AML-193 (cell line): ENCODE results near the gene HEATR9.

ENCODE experiments used
- DNase-seq, 2 experiments: peaks; one replicate each; lab custom pipeline; 2025; lab: John Stamatoyannopoulos, UW

The HEATR9 gene

GRCh38 chr17:35864853-35865252 lies 3.8 kb downstream of the HEATR9 start:
- DNase-seq = no peak

- no peak for DNase-seq
Measured at GRCh38 chr17:35856603-35857002, 12.1 kb downstream of the HEATR9 start.

GRCh38 chr17:35855965-35856364 lies 12.7 kb downstream of the HEATR9 start:
- no peak for DNase-seq

- peak; percentile 79 to 86 for DNase-seq
Measured at GRCh38 chr17:35849469-35850348, 19.0 kb downstream of the HEATR9 start.

GRCh38 chr17:35847633-35848373 lies 20.9 kb downstream of the HEATR9 start:
- DNase-seq = no peak

- no peak for DNase-seq
Measured at GRCh38 chr17:35847006-35847405, 21.7 kb downstream of the HEATR9 start.

- DNase-seq = no peak
Measured at GRCh38 chr17:35846055-35846809, 22.5 kb downstream of the HEATR9 start.

- no peak for DNase-seq
Measured at GRCh38 chr17:35844547-35844946, 24.1 kb downstream of the HEATR9 start.

GRCh38 chr17:35843698-35844097 lies 25.0 kb downstream of the HEATR9 start:
- DNase-seq = no peak

- DNase-seq = no peak
Measured at GRCh38 chr17:35842239-35842638, 26.5 kb downstream of the HEATR9 start.

GRCh38 chr17:35841505-35841904 lies 27.2 kb downstream of the HEATR9 start:
- no peak for DNase-seq

- DNase-seq = no peak
Measured at GRCh38 chr17:35841101-35841500, 27.6 kb downstream of the HEATR9 start.

- DNase-seq = no peak
Measured at GRCh38 chr17:35825206-35825605, 43.5 kb downstream of the HEATR9 start.

GRCh38 chr17:35821308-35821707 lies 47.4 kb downstream of the HEATR9 start:
- no peak for DNase-seq

GRCh38 chr17:35819455-35819854 lies 49.2 kb downstream of the HEATR9 start:
- no peak for DNase-seq

- no peak for DNase-seq
Measured at GRCh38 chr17:35817196-35817595, 51.5 kb downstream of the HEATR9 start.

- no peak for DNase-seq
Measured at GRCh38 chr17:35816723-35817122, 52.0 kb downstream of the HEATR9 start.

GRCh38 chr17:35812456-35812855 lies 56.2 kb downstream of the HEATR9 start:
- no peak for DNase-seq

- DNase-seq = no peak
Measured at GRCh38 chr17:35811759-35812158, 56.9 kb downstream of the HEATR9 start.

GRCh38 chr17:35809855-35810461 lies 58.7 kb downstream of the HEATR9 start:
- DNase-seq = no peak

- DNase-seq = peak; percentile 99 to 100
Measured at GRCh38 chr17:35808962-35809854, 59.5 kb downstream of the HEATR9 start, which contains the start of gene TAF15. TSS of gene TAF15 (plus strand) at chr17:35809484. CDS start at chr17:35809570, 86 bp downstream.
